T-helper 17 cell (primary cell): ENCODE measurements around the gene VWF. TPM values are rescaled to one million over a fixed set of nuclear protein-coding genes. Genes with fewer than 3 reads are reported as not detected.

Source experiments
- ATAC-seq: fragments of 150-1000 bp; cut with Tn5 transposase; 2 replicates; pipeline ENCODE4 v1.10.0; 2021; ENCODE audit warnings: mild to moderate bottlenecking, moderate library complexity
- DNase-seq, 3 donors: peaks; one replicate each; pipeline versions ENCODE4 v3.0.0 to v3.0.0-alpha.2; 2020 to 2021
- H3K9me3 ChIP-seq: one replicate; pipeline ENCODE4 v1.7.0; 2013; ENCODE audit warnings: low read length, mild to moderate bottlenecking; ENCODE audit not compliant: control insufficient read depth, poor library complexity, severe bottlenecking
- H3K27ac Mint-ChIP-seq: one replicate; pipeline ENCODE4 v1.8.0; 2022; ENCODE audit warnings: mild to moderate bottlenecking, moderate library complexity, mixed read lengths
- H3K27me3 Mint-ChIP-seq: one replicate; pipeline ENCODE4 v1.8.0; 2022; ENCODE audit warnings: mixed read lengths
- H3K36me3 Mint-ChIP-seq: one replicate; pipeline ENCODE4 v1.8.0; 2022; ENCODE audit warnings: low read depth, mixed read lengths
- H3K4me1 Mint-ChIP-seq: one replicate; pipeline ENCODE4 v1.8.0; 2022; ENCODE audit warnings: mild to moderate bottlenecking, mixed read lengths
- H3K4me3 Mint-ChIP-seq: one replicate; pipeline ENCODE4 v1.8.0; 2022; ENCODE audit warnings: mild to moderate bottlenecking, moderate library complexity, mixed read lengths
- total RNA-seq, 4 donors: library from RNA in 2 of 4; stranded (reverse) in 2 of 4; gene quantifications; one replicate each; pipeline ENCODE4 v1.2.3 and lab custom pipeline; 2022 to 2026

Gene VWF
- total RNA-seq, 2 donors from 2014 or later: 0.55 to 4.1 TPM

DNA sequence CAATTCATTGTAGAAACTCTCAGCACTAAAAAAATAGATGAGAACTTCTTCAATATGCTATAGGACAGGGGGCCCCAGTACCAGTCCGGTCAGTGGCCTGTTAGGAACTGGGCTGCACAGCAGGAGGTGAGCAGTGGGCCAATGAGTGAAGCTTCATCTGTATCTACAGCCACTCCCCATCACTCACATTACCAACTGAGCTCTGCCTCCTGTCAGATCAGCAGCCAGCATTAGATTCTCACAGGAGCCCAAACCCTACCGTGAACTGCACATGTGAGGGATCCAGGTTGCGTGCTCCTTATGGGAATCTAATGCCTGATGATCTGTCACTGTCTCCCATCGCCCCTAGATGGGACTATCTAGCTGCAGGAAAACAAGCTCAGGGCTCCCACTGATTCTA, 163.7 kb downstream of the VWF start:
- Mint-ChIP-seq H3K4me3 (no peak overlapping the region), H3K27me3 (peaks cover 39% of the 10 kb centered on the region), H3K27ac (no peak overlapping the region), H3K4me1 (peaks cover 6% of the 10 kb centered on the region), H3K36me3 (no peaks in the 10 kb centered on the region)
- ATAC-seq (no peak), DNase-seq (no peak)
- no peaks in the 10 kb centered on the region for H3K9me3 ChIP-seq

DNA sequence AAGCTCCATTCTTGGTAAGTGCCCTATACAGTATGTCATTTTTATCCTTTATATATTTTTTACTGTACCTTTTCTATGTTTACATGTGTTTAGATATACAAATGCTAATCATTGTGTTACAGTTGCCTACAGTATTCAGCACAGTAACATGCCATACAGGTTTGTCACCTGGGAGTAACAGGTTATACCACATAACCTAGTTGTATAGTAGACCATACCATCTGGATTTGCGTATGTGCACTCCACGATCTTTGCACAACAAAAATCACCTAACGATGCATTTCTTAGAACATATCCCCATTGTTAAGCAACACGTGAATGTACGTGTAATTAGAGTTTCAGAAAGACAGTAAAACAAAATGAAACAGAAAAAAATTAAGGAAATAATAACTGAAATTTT, 167.5 kb downstream of the VWF start:
- Mint-ChIP-seq H3K36me3 (no peaks in the 10 kb centered on the region), H3K27ac (no peak overlapping the region), H3K27me3 (peaks cover 61% of the 10 kb centered on the region), H3K4me3 (no peak overlapping the region), H3K4me1 (no peaks in the 10 kb centered on the region)
- ATAC-seq (no peak), DNase-seq (no peak)
- H3K9me3 ChIP-seq: no peaks in the 10 kb centered on the region

DNA sequence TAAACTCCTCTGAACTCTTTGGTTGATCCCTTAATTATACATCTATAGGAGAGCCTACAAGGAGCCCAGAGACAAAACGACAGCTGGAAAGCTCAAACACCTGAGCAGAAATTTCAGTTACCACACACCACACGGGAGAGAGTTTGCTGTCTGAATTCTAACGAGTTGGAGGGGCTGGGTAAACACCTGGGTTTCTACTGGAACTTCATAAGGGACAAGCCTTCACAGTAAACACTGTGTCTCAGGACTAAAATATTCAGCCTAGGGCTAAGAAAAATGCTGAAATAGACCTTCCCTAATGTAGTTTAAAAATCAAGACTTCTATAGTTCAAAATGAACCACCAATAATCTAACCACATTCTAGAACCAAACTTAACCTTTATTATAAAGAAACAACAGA, 169.8 kb downstream of the VWF start:
- ATAC-seq (no peak), DNase-seq (no peak)
- Mint-ChIP-seq H3K4me3 (no peak overlapping the region), H3K36me3 (peaks cover 2% of the 10 kb centered on the region), H3K27ac (no peak overlapping the region), H3K4me1 (no peaks in the 10 kb centered on the region), H3K27me3 (peaks cover 79% of the 10 kb centered on the region)
- no peaks in the 10 kb centered on the region for H3K9me3 ChIP-seq

DNA sequence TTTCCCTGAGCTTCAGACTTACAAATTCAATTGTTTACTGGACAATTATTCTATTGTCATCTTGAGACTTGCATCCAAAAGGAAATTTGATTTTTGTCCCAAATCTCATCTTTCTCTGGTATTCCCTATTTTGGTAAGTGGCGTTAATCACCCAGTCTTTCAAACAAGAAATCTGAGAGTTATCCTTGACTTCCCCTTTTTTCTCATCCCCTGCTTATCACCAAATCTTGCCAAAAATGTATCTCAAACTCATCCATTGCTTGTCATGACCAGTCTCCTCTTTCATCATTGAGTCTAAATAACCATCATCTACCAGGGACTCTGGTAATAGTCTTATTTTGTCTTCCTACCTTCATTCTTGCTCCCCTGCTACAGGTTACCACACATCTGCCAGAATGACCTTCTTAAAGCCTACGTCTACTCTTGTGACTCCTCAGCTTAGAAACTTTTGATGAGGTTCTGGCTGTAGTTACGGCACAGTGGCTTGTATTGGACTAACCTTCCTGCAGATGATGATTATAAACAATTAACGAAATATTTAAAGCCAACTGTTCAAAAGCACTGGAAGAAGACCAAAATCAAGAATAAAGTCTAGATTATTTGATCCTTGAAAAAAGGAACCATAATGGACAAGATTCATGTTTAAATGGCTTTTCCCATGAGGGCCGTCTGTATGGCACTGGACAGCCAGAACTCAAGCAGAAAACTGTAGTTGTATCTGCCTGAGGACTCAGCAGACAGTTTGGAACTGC, 170.5 kb downstream of the VWF start:
- no peak overlapping the region for H3K27ac Mint-ChIP-seq
- no peaks in the 10 kb centered on the region for H3K4me1 Mint-ChIP-seq
- H3K4me3 Mint-ChIP-seq: no peak overlapping the region
- DNase-seq: no peak
- no peak for ATAC-seq
- no peaks in the 10 kb centered on the region for H3K9me3 ChIP-seq
- peaks cover 2% of the 10 kb centered on the region for H3K36me3 Mint-ChIP-seq
- peaks cover 86% of the 10 kb centered on the region for H3K27me3 Mint-ChIP-seq

DNA sequence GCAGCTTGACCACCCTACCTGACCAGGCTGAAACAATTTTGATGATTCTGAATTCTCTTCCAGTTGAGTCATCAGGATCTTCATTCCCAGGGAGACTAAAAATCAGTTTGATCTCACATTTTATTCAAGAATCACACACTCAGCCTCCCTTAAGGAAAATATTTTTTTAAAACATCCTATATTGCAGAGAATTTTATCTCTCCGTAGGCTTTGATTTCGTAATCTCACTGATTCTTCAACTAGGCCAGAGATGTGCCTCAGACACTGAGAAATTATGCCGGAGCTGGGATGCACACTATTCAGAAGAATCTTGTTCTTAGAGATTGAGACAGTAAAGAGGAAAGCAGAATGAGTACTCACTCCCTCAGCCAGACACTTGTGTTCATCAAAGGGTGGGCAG, 172.4 kb downstream of the VWF start:
- Mint-ChIP-seq H3K27ac (no peak overlapping the region), H3K27me3 (peaks cover 89% of the 10 kb centered on the region), H3K36me3 (peaks cover 2% of the 10 kb centered on the region), H3K4me1 (no peaks in the 10 kb centered on the region), H3K4me3 (no peak overlapping the region)
- H3K9me3 ChIP-seq: no peaks in the 10 kb centered on the region
- ATAC-seq: no peak
- DNase-seq: no peak

DNA sequence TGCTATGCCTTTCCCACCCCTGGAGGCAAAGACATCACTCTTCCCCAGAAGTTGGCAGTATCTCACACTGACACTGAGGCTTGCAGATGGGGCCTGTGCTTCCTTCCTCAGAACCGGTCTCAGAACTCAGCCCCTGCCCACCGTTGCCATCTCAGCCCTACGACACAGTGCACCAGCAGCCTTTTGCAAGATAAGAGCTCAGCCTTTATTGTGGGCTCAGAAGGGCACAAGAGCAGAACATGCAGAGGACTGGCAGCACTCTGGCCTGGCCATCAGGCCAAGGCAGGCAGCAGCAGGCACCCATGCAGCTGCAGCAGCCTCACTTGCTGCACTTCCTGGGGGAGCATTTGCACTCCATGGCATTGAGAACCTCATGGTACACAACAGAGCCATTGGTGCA, 175.8 kb downstream of the VWF start:
- H3K9me3 ChIP-seq: no peaks in the 10 kb centered on the region
- H3K4me1 Mint-ChIP-seq: peaks cover 3% of the 10 kb centered on the region
- ATAC-seq (no peak), DNase-seq (no peak)
- no peak overlapping the region for H3K27ac Mint-ChIP-seq
- H3K36me3 Mint-ChIP-seq: peaks cover 5% of the 10 kb centered on the region
- H3K27me3 Mint-ChIP-seq: peaks cover 93% of the 10 kb centered on the region
- H3K4me3 Mint-ChIP-seq: no peak overlapping the region

DNA sequence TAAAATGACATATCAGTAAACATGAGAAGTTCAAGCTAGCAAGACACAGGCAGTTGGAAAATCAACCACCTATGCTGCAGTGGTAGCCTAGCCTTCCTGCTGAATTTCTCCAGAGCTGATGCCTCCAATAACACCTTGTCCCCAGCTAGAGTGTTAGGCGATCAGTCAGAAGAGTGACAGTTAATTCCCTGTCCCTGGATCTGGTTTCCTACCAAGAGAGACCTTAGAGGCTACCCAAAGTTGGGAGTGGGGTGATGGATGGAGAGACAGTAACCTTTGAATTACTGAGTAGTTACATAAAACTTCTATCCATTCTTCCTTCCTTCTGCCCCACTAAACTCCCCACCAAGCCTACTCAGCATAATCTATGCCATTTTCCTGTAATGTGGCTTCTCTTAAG, 177.5 kb downstream of the VWF start:
- Mint-ChIP-seq H3K4me1 (peaks cover 3% of the 10 kb centered on the region), H3K27me3 (peaks cover 92% of the 10 kb centered on the region), H3K27ac (no peak overlapping the region), H3K4me3 (no peak overlapping the region), H3K36me3 (peaks cover 5% of the 10 kb centered on the region)
- H3K9me3 ChIP-seq: no peaks in the 10 kb centered on the region
- ATAC-seq (no peak), DNase-seq (no peak)

DNA sequence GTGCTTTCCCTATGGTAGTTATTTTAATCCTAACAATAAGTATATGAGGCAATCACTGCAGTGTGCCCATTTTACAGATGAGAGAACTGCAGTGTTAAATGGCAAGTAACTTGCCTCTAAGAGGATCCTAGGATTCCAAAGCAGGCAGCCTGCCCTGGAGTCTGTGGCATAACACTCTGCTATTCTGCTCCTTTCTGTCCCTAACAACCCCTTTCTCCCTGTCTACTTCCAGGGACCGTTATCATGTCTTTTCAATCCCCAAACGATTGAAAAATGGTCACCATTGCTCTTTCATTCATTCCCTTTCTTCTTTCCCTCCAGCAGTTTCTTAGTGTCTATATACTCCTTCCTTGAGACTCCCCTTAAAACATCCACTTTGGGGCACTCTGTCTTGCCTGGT, 178.1 kb downstream of the VWF start:
- no peaks in the 10 kb centered on the region for H3K9me3 ChIP-seq
- H3K4me1 Mint-ChIP-seq: peaks cover 3% of the 10 kb centered on the region
- no peak overlapping the region for H3K27ac Mint-ChIP-seq
- H3K27me3 Mint-ChIP-seq: peaks cover 87% of the 10 kb centered on the region
- no peak for DNase-seq
- ATAC-seq: no peak
- peak overlapping the region; percentile 25 for H3K4me3 Mint-ChIP-seq
- H3K36me3 Mint-ChIP-seq: peaks cover 5% of the 10 kb centered on the region

DNA sequence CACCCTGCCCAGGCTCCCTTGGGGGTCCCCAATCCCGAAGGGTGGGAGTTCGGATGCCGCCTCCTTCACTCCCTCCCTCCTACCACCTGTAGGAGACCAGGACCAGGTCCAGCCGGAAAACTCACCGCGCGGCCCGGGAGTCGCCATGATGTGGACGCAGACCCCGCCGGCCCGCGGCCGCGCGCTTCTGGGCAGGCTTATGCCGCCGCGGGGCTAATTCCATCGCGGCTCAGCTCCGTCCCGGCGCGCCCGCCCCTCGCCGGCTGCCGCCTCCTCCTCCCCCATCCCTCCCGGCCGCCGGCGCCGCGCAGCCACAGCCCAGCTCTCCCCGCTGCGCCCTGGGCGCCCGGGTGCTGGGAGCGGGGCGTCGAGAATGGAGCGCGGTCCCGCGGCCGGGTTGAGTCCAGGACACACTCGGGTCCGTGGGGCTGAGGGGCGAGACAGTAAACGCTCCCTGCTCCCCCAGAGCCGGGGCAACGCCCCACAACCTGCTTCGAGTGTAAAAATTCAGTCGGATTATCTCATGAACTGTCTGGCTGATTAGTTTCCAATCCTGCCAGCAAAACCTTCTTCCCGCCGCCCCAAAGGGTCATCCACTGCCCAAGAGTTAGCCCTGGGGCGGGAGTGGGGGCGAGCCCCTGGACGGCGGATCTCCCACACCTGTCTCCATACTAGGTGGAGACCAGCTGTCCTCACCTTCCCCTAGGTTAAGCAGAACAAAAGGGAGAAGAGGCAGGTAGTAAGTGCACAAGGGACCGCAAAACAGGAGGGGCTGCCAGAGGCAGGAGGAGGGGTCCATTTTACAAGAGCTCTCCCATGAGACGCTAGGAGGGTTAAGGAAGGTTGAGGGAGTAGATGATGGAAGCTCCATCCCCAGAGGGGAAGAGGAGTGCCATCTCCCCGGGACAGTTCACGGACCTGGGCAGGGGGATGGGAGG, 179.1 kb downstream of the VWF start, which contains the start of gene ANO2:
Gene ANO2 (minus strand): TSS at position 189 of the 938 bp plus-strand sequence. CDS start 42 bp downstream, at position 147.
- Mint-ChIP-seq H3K4me3 (peak within 1 kb of the TSS; percentile 25), H3K36me3 (peaks cover 3% of the 10 kb centered on the region), H3K4me1 (peaks cover 3% of the 10 kb centered on the region), H3K27ac (no peak within 1 kb of the TSS), H3K27me3 (peaks cover 87% of the 10 kb centered on the region)
- no peak for ATAC-seq
- no peaks in the 10 kb centered on the region for H3K9me3 ChIP-seq
- DNase-seq: no peak

DNA sequence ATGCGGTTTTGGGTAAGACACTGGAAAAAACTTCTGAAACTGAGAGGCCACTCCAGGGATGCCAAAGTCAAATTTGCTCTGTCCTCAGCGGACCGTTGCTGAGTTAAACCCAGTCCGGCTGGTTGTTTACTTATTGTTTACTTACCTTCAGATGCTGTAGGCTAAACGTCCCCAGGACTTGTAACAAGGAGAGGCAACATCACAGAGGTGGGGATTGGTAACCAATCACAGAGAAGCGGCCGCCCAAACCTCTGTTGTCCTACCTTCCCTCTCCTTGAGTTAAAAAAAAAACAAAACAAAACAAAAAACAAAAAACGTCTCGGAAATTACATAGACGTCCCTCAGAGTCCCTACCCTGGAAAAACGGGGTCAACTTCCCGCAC, 179.8 kb downstream of the VWF start:
- Mint-ChIP-seq H3K4me1 (peaks cover 3% of the 10 kb centered on the region), H3K27ac (no peak overlapping the region), H3K27me3 (peaks cover 87% of the 10 kb centered on the region), H3K36me3 (peaks cover 3% of the 10 kb centered on the region), H3K4me3 (no peak overlapping the region)
- ATAC-seq (no peak), DNase-seq (no peak)
- no peaks in the 10 kb centered on the region for H3K9me3 ChIP-seq

DNA sequence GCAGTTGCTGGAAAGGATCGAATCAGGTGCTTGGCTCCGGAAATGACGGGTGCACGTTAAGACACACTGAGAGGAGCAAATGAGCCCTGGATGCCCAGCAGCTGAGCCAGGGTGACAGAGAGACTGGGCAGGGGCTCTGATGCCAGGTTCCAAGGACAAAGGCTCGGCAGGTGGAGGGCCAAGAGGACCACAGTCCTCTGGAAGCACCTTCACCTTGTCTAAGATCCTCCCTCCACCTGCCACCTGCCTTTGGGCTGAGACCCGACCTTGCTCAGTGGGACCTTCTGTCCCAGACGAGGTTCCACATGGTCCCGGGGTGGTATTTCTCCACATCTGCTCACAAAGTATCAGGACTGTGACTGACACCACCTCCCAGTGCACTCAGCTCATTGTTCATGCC, 180.4 kb downstream of the VWF start:
- peaks cover 3% of the 10 kb centered on the region for H3K36me3 Mint-ChIP-seq
- peaks cover 86% of the 10 kb centered on the region for H3K27me3 Mint-ChIP-seq
- H3K4me3 Mint-ChIP-seq: no peak overlapping the region
- H3K4me1 Mint-ChIP-seq: peaks cover 3% of the 10 kb centered on the region
- ATAC-seq (no peak), DNase-seq (no peak)
- no peak overlapping the region for H3K27ac Mint-ChIP-seq
- H3K9me3 ChIP-seq: no peaks in the 10 kb centered on the region

DNA sequence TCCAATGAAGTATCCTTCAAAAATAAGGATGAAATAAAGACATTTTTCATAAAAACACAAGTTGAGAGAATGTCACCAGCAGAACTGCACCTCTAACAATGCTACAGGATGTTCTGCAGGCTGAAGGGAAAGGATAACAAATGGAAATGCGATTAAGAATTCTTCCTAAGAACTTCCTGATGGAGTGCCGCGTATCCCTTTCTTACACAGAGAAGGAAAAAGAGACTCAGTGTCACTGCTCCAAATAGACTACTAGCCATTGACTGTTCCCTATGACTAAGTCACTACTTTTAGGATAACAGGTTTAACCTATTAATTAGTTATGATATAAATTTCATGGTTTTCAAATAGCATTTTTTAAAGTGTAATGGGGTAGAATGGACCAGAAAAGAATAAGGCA, 182.6 kb downstream of the VWF start:
- Mint-ChIP-seq H3K36me3 (peaks cover 6% of the 10 kb centered on the region), H3K4me3 (no peak overlapping the region), H3K4me1 (peaks cover 3% of the 10 kb centered on the region), H3K27ac (no peak overlapping the region), H3K27me3 (peaks cover 79% of the 10 kb centered on the region)
- DNase-seq (no peak), ATAC-seq (no peak)
- no peaks in the 10 kb centered on the region for H3K9me3 ChIP-seq

DNA sequence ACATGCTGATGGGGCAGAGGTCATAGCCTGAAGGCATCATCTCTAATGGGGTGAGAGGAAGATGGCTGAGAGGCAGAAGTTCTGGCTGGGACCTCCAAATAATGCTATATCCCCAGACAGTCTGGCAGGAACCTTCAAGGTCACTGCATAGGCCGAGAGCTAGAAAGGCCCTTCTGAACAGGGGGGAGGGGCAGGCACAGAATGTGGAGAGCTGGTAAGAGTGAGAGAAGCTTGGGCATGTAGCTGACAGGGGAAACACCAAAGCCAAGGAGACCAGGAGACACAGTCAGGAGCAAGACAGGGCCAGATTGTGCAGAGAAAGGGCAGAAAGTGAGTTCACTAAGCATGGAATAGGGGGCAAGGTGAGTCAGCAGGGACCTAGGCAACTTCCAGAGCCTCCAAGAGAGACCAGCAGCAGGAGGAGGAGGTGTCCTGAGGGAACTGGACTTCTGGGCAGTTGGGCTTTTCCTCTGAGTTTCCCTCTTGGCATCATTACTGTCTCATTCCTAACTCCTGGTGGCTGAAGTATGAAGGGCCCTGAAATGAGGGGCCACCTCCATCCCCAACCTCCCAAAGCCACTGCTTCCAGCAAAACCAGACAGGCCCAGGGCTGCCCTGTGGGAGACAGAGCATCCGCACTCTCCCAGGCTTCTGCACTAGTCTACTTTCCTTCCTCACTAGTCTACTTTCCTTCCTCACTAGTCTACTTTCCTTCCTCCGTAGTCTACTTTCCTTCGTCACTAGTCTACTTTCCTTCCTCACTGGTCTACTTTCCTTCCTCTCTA, 196.5 kb downstream of the VWF start:
- no peaks in the 10 kb centered on the region for H3K4me1 Mint-ChIP-seq
- H3K27me3 Mint-ChIP-seq: peaks cover 25% of the 10 kb centered on the region
- H3K36me3 Mint-ChIP-seq: no peaks in the 10 kb centered on the region
- no peaks in the 10 kb centered on the region for H3K9me3 ChIP-seq
- DNase-seq (no peak), ATAC-seq (no peak)
- no peak overlapping the region for H3K4me3 Mint-ChIP-seq
- H3K27ac Mint-ChIP-seq: no peak overlapping the region
